HG02610 (cell line): ENCODE measurements around the gene NOTCH2NLA.
"Not testable (repeated sequence)": the region's sequence is repeated elsewhere in the genome, so short reads cannot be mapped to it uniquely, and the experiment has no call there.

Source experiments
- ATAC-seq: cut with Tn5 transposase; IDR thresholded peaks from one replicate; pipeline ENCODE4 v1.9.1; 2021; ENCODE audit warnings: mild to moderate bottlenecking, moderate library complexity; ENCODE audit not compliant: unreplicated experiment

NOTCH2NLA gene

GRCh38 chr1:146174531-146174930 is 54.3 kb downstream of the NOTCH2NLA start:
- ATAC-seq, result not testable (repeated sequence)

DNA sequence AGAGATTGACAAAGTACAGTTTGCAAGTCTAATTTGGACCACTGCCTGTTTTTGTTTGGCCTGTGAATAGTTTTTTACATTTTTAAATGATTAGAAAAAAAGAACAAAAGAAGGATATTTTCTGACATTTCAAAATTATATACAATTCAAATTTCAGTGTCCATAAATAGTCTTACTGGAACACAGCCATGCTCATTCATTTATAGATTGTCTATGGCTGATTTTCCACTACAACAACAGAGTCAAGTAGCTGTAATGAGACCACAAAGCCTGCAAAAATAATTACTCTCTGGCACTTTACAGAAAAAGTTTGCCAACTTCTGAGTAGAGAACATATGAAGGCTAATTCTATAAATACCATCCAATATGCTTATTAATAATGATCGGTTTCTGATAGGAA is 61.1 kb downstream of the NOTCH2NLA start:
- ATAC-seq, result not testable (repeated sequence)

DNA sequence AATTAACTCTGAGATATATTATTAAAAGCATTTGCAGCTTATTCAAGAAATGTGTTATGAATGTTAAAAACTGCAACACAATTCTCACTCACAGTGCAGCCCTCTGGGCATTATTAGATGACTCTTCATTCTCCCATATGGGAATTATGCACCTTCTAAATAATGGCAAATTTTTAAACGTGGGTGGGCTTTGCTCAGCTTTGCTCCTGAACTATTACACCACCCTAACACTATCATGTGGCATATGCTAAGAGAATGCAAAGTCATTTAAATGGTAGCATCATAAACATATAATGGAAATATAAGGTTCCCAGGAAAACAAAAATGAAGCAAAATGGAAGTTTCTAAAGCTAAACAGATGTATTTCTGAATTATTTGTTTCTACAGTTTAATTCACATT is 61.5 kb downstream of the NOTCH2NLA start:
- ATAC-seq, result not testable (repeated sequence)

DNA sequence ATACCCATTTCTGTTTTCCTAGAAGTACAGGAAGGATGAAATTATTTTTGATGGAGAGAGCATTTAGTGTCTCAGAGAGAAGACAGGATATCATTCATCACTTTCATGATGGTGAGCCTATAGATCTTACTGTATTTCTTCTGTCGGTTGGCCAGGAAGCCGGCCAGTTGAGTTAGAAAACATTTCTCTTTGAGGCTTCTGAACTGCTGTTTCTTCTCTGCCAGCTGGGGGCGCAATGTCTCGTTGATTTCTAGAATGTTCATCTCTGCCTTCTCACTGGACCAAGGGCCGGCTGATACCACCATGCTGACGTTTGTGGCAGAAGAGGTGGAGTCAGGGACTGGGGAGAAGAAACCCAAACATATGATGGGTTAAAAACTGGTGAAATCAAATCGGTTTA is 84.4 kb downstream of the NOTCH2NLA start, which contains the start of gene NBPF10:
TSS of gene NBPF10 (minus strand) at position 340 of the 400 bp plus-strand sequence. CDS start at position 305, 35 bp downstream.
- ATAC-seq, result not testable (repeated sequence)
